IMR-90 (cell line): ENCODE data around the gene CYTH1. TPM values are rescaled to one million over a fixed set of nuclear protein-coding genes. Genes with fewer than 3 reads are reported as not detected.

Experiments
- ATAC-seq: fragments of 200-7000 bp; cut with Tn5 transposase; 2 replicates; pipeline ENCODE4 v1.9.1; 2020; ENCODE audit warnings: low read depth, mild to moderate bottlenecking, moderate library complexity
- BruUV-seq: library from RNA; stranded (reverse); fragments of 400-500 nt; replicated peaks from 2 replicates; lab custom pipeline; 2021; lab: Mats Ljungman, UMichigan
- CTCF ChIA-PET: fragments of 300-600 bp; formaldehyde crosslinking; extraction: SDS; loops from one replicate; lab custom pipeline; 2021; ENCODE audit warnings: antibody characterized with exemption; lab: Yijun Ruan, JAX
- POLR2A ChIA-PET: fragments of 300-600 bp; sonication (Branson Sonifier 250); formaldehyde crosslinking; loops from one replicate; lab custom pipeline; 2022; ENCODE audit warnings: antibody characterized with exemption; ENCODE audit not compliant: unreplicated experiment; lab: Charles Lee
- DNase-seq: peaks from one replicate; pipeline ENCODE4 v3.0.0; 2013
- H2AFZ ChIP-seq: replicated peaks from 2 replicates; pipeline ENCODE3; 2013; ENCODE audit warnings: low read length, mild to moderate bottlenecking; ENCODE audit not compliant: poor library complexity
- H2AK5ac ChIP-seq: 2 replicates; pipeline ENCODE4 v1.6.1; 2013; ENCODE audit warnings: low read depth, low read length, inconsistent platforms
- H2AK9ac ChIP-seq: replicated peaks from 2 replicates; pipeline ENCODE3; 2013; ENCODE audit warnings: mild to moderate bottlenecking, low read depth, low read length, moderate library complexity; ENCODE audit not compliant: poor library complexity
- H2BK120ac ChIP-seq: 2 replicates; pipeline ENCODE4 v1.6.1; 2013; ENCODE audit warnings: low read depth, low read length, inconsistent platforms
- H2BK15ac ChIP-seq: 3 replicates; pipeline ENCODE4 v1.6.1; 2013; ENCODE audit warnings: low read depth, low read length, inconsistent platforms
- H2BK20ac ChIP-seq: 2 replicates; pipeline ENCODE4 v1.6.1; 2013; ENCODE audit warnings: low read depth, mild to moderate bottlenecking, inconsistent platforms, low read length, moderate library complexity
- H2BK5ac ChIP-seq: 2 replicates; pipeline ENCODE4 v1.6.1; 2013; ENCODE audit warnings: mild to moderate bottlenecking, low read depth, low read length, inconsistent platforms; ENCODE audit not compliant: poor library complexity, severe bottlenecking
- H3K14ac ChIP-seq: replicated peaks from 2 replicates; pipeline ENCODE4 v1.6.1; 2013; ENCODE audit warnings: low read depth, low read length, inconsistent platforms
- H3K18ac ChIP-seq: 2 replicates; pipeline ENCODE4 v1.6.1; 2013; ENCODE audit warnings: low read depth, low read length, control low read depth
- H3K23ac ChIP-seq: 2 replicates; pipeline ENCODE4 v1.6.1; 2013; ENCODE audit warnings: low read depth, low read length, inconsistent platforms
- H3K27ac ChIP-seq: 2 replicates; pipeline ENCODE4 v1.5.1; 2013; ENCODE audit warnings: mild to moderate bottlenecking, control low read depth, low read length; ENCODE audit not compliant: insufficient read depth
- H3K27me3 ChIP-seq: 2 replicates; pipeline ENCODE4 v1.6.1; 2013; ENCODE audit warnings: low read length; ENCODE audit not compliant: control insufficient read depth, insufficient read depth
- H3K36me3 ChIP-seq: 2 replicates; pipeline ENCODE4 v1.6.1; 2013; ENCODE audit warnings: low read length, mixed read lengths; ENCODE audit not compliant: control insufficient read depth, insufficient read depth
- H3K4ac ChIP-seq: 2 replicates; pipeline ENCODE4 v1.6.1; 2013; ENCODE audit warnings: low read depth, low read length, inconsistent platforms
- H3K4me1 ChIP-seq: 2 replicates; pipeline ENCODE4 v1.6.1; 2013; ENCODE audit warnings: low read length, mixed read lengths; ENCODE audit not compliant: control insufficient read depth, insufficient read depth
- H3K4me2 ChIP-seq: 2 replicates; pipeline ENCODE4 v1.6.1; 2013; ENCODE audit warnings: low read depth, mild to moderate bottlenecking, control low read depth, low read length, moderate library complexity
- H3K4me3 ChIP-seq: 2 replicates; pipeline ENCODE4 v1.5.1; 2013; ENCODE audit warnings: low read depth, mild to moderate bottlenecking, control low read depth, low read length, moderate library complexity; ENCODE audit not compliant: insufficient read depth
- H3K56ac ChIP-seq: 2 replicates; pipeline ENCODE4 v1.6.1; 2013; ENCODE audit warnings: low read length, inconsistent platforms; ENCODE audit not compliant: insufficient read depth; ENCODE audit errors: extremely low read depth
- H3K79me1 ChIP-seq, 2 experiments: 2 replicates each; pipeline ENCODE4 v1.6.1; 2013; ENCODE audit warnings: low read length in 2 of 2, inconsistent platforms in 1 of 2, low read depth in 1 of 2
- H3K9ac ChIP-seq: 2 replicates; pipeline ENCODE4 v1.6.1; 2013; ENCODE audit warnings: low read depth, low read length, control low read depth
- H3K9me1 ChIP-seq: 2 replicates; pipeline ENCODE4 v1.6.1; 2013; ENCODE audit warnings: low read length, inconsistent platforms; ENCODE audit not compliant: insufficient read depth
- H3K9me3 ChIP-seq: 2 replicates; pipeline ENCODE4 v1.6.1; 2013; ENCODE audit warnings: low read length; ENCODE audit not compliant: control insufficient read depth, insufficient read depth
- H4K20me1 ChIP-seq: 2 replicates; pipeline ENCODE4 v1.6.1; 2013; ENCODE audit warnings: low read length, inconsistent platforms; ENCODE audit not compliant: insufficient read depth
- H4K5ac ChIP-seq: 2 replicates; pipeline ENCODE4 v1.6.1; 2013; ENCODE audit warnings: mild to moderate bottlenecking, low read depth, low read length, control low read depth
- H4K8ac ChIP-seq, 2 experiments: 2 replicates each; pipeline ENCODE4 v1.6.1; 2013; ENCODE audit warnings: low read depth in 2 of 2, low read length in 2 of 2, control low read depth in 1 of 2, inconsistent platforms in 1 of 2
- H4K91ac ChIP-seq: 2 replicates; pipeline ENCODE4 v1.6.1; 2013; ENCODE audit warnings: low read depth, low read length, inconsistent platforms; ENCODE audit not compliant: insufficient read depth
- BHLHE40 ChIP-seq: fragments of 150-350 bp; IDR thresholded peaks from 2 replicates; pipeline ENCODE4 v1.6.1; 2016; ENCODE audit warnings: mild to moderate bottlenecking, low read depth, low read length
- CEBPB ChIP-seq: IDR thresholded peaks from 2 replicates; pipeline ENCODE4 v1.6.1; 2012; ENCODE audit warnings: low read depth, low read length, improper control_type of control experiment
- CHD1 ChIP-seq: IDR thresholded peaks from 2 replicates; pipeline ENCODE4 v1.6.1; 2012; ENCODE audit warnings: low read depth, low read length, improper control_type of control experiment
- MAFK ChIP-seq: IDR thresholded peaks from 2 replicates; pipeline ENCODE4 v1.6.1; 2012; ENCODE audit warnings: low read depth, low read length, improper control_type of control experiment
- NFE2L2 ChIP-seq: fragments of 150-350 bp; IDR thresholded peaks from 2 replicates; pipeline ENCODE4 v1.6.1; 2016; ENCODE audit warnings: low read depth, mild to moderate bottlenecking, low read length
- POLR2A ChIP-seq: IDR thresholded peaks from 2 replicates; pipeline ENCODE4 v1.6.1; 2012; ENCODE audit warnings: mild to moderate bottlenecking, low read depth, low read length
- RAD21 ChIP-seq: IDR thresholded peaks from 2 replicates; pipeline ENCODE4 v1.6.1; 2012; ENCODE audit warnings: low read length, improper control_type of control experiment
- RCOR1 ChIP-seq: IDR thresholded peaks from 2 replicates; pipeline ENCODE4 v1.6.1; 2012; ENCODE audit warnings: mild to moderate bottlenecking, low read length, improper control_type of control experiment; ENCODE audit not compliant: insufficient replicate concordance
- RFX5 ChIP-seq: IDR thresholded peaks from 2 replicates; pipeline ENCODE4 v1.8.0; 2012; ENCODE audit warnings: low read depth, mild to moderate bottlenecking, low read length, moderate library complexity
- SMC3 ChIP-seq: fragments of 150-350 bp; IDR thresholded peaks from 2 replicates; pipeline ENCODE4 v1.6.1; 2016; ENCODE audit warnings: low read depth, mild to moderate bottlenecking, antibody characterized with exemption, low read length, moderate library complexity
- WGBS, 2 experiments: methylation state at CpG; one replicate each; pipeline versions ENCODE4 v1.1.5 to v1.1.7; 2013; ENCODE audit warnings: missing lambda C conversion rate in 2 of 2; ENCODE audit not compliant: insufficient read length in 1 of 2; ENCODE audit errors: extremely low coverage in 2 of 2; 5-methylcytosine and 5-hydroxymethylcytosine counted together
- dilution Hi-C: fragments of 300-500 bp; cut with HindIII; formaldehyde crosslinking; loops from one replicate; pipeline ENCODE4 v1.14.3; 2018; ENCODE audit warnings: low sequenced_read_pairs; ENCODE audit not compliant: unreplicated experiment
- in situ Hi-C: fragments of 300-500 bp; cut with MboI; formaldehyde crosslinking; loops from 3 replicates; pipeline ENCODE4 v1.14.3; 2019; ENCODE audit warnings: low sequenced_read_pairs, inconsistent platforms, mixed read lengths
- intact Hi-C: fragments of 100-400 bp; cut with micrococcal nuclease; formaldehyde crosslinking; loops from 2 replicates; pipeline ENCODE4 v1.10.0; 2022
- polyA plus RNA-seq, 3 experiments: library from polyadenylated mRNA; depleted of rRNA; stranded (reverse); fragments of >200 nt; gene quantifications; 2 replicates each; pipeline ENCODE4 v1.2.3, GENCODE V29; 2012; ENCODE audit warnings: low replicate concordance in 1 of 3
- total RNA-seq: library from RNA; depleted of rRNA; stranded (reverse); fragments of >200 nt; gene quantifications from 2 replicates; pipeline ENCODE4 v1.2.3, GENCODE V29; 2012
- TF ChIP-seq, protein P1 (sequence below): conservative IDR thresholded peaks from 2 replicates; pipeline ENCODE4 v1.5.1; 2012; ENCODE audit warnings: mild to moderate bottlenecking, low read depth, low read length, improper control_type of control experiment
- TF ChIP-seq, protein P2 (sequence below): fragments of 150-350 bp; IDR thresholded peaks from 2 replicates; pipeline ENCODE4 v1.6.1; 2017; ENCODE audit warnings: mild to moderate bottlenecking, antibody characterized with exemption, low read length, low read depth

Gene CYTH1
- total and polyA plus RNA-seq, 2 of the 4 experiments (the other 2 are of a cell fraction): 7.9 to 12.4 TPM

DNA sequence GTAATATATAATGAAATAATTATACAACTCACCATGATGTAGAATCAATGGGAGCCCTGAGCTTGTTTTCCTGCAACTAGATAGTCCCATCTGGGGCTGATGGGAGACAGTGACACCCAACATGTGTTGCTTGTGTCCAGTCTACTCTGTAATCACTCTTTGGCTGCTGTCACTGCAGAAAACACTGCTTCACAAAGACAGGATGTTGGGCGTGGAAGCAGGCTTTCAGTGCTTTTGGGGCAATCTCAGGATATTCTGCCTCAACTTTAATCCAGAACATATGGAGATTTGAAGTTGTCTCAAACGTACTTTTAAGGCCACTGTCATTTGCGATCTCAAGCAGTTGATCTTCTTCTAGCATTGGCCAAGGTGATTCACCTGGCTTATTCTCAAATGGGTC, 94.9 kb downstream of the CYTH1 start:
- DNase-seq (no peak), ATAC-seq (no peak)
- Histone ChIP-seq H2AK5ac (no peak overlapping the region), H2BK120ac (no peak overlapping the region), H3K4ac (no peak overlapping the region), H3K9me3 (no peaks in the 10 kb centered on the region), H4K5ac (no peak overlapping the region), H3K56ac (no peak overlapping the region), H2AFZ (no peak overlapping the region), H3K27ac (no peak overlapping the region), H2BK5ac (no peak overlapping the region), H3K23ac (no peak overlapping the region), H2AK9ac (no peak overlapping the region), H2BK20ac (no peak overlapping the region), H2BK15ac (no peak overlapping the region), H3K9ac (no peak overlapping the region), H4K20me1 (no peaks in the 10 kb centered on the region), H4K8ac (no peak overlapping the region), H3K18ac (no peak overlapping the region), H3K14ac (no peak overlapping the region), H3K4me2 (no peak overlapping the region), H3K27me3 (no peaks in the 10 kb centered on the region), H3K79me1 (no peaks in the 10 kb centered on the region), H3K9me1 (peaks cover 8% of the 10 kb centered on the region; the same call in 1 of the 2 replicates), H4K91ac (no peak overlapping the region), H3K36me3 (peaks cover 30% of the 10 kb centered on the region), H3K4me1 (no peaks in the 10 kb centered on the region), H3K4me3 (no peak overlapping the region)
- intact Hi-C loops: no loop called here
- BruUV-seq: no TSS peak
- TF ChIP-seq, protein P1, sequence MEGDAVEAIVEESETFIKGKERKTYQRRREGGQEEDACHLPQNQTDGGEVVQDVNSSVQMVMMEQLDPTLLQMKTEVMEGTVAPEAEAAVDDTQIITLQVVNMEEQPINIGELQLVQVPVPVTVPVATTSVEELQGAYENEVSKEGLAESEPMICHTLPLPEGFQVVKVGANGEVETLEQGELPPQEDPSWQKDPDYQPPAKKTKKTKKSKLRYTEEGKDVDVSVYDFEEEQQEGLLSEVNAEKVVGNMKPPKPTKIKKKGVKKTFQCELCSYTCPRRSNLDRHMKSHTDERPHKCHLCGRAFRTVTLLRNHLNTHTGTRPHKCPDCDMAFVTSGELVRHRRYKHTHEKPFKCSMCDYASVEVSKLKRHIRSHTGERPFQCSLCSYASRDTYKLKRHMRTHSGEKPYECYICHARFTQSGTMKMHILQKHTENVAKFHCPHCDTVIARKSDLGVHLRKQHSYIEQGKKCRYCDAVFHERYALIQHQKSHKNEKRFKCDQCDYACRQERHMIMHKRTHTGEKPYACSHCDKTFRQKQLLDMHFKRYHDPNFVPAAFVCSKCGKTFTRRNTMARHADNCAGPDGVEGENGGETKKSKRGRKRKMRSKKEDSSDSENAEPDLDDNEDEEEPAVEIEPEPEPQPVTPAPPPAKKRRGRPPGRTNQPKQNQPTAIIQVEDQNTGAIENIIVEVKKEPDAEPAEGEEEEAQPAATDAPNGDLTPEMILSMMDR: no peak
- no peak for TF ChIP-seq BHLHE40
- TF ChIP-seq RFX5: no peak
- no peak for TF ChIP-seq NFE2L2
- TF ChIP-seq CEBPB: no peak
- TF ChIP-seq POLR2A: no peak
- TF ChIP-seq RAD21: no peak
- TF ChIP-seq, protein P2, sequence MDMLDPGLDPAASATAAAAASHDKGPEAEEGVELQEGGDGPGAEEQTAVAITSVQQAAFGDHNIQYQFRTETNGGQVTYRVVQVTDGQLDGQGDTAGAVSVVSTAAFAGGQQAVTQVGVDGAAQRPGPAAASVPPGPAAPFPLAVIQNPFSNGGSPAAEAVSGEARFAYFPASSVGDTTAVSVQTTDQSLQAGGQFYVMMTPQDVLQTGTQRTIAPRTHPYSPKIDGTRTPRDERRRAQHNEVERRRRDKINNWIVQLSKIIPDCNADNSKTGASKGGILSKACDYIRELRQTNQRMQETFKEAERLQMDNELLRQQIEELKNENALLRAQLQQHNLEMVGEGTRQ: no peak
- TF ChIP-seq RCOR1: no peak
- TF ChIP-seq CHD1: no peak
- TF ChIP-seq MAFK: no peak
- TF ChIP-seq SMC3: no peak
- CTCF ChIA-PET: no interaction called here
- in situ Hi-C loops: no loop called here
- dilution Hi-C loops: no loop called here
- POLR2A ChIA-PET: no interaction called here
- WGBS, 2 experiments: 100% methylated on average over 1 of the region's 3 CpGs; no CpG with 5 or more reads in 1 of the 2 experiments
